HepG2 (cell line): ENCODE data around the gene SRD5A1. TPM values are rescaled to one million over a fixed set of nuclear protein-coding genes. Genes with fewer than 3 reads are reported as not detected.

ENCODE experiments used
- ATAC-seq: fragments of 200-7000 bp; cut with Tn5 transposase; 3 replicates; pipeline ENCODE4 v1.9.1; 2020; ENCODE audit warnings: mild to moderate bottlenecking, moderate library complexity
- BruUV-seq: library from RNA; stranded (reverse); fragments of 400-500 nt; replicated peaks from 2 replicates; lab custom pipeline; 2021; lab: Mats Ljungman, UMichigan
- CTCF ChIA-PET: fragments of 300-600 bp; formaldehyde crosslinking; extraction: SDS; loops from one replicate; lab custom pipeline; 2021; ENCODE audit warnings: low total read pairs, inconsistent platforms, low intra/inter-chr PET ratio; lab: Yijun Ruan, JAX
- POLR2A ChIA-PET: fragments of 350-600 bp; sonication (Branson Sonifier 250); formaldehyde crosslinking; loops from one replicate; lab custom pipeline; 2020; ENCODE audit warnings: antibody characterized with exemption, inconsistent platforms; lab: Yijun Ruan, JAX
- DNase-seq: peaks from one replicate; pipeline ENCODE4 v3.0.0-alpha.2; 2015; ENCODE audit warnings: low spot score
- FAIRE-seq: peaks from 3 replicates; lab custom pipeline; 2011; peaks lifted over from hg19 to GRCh38; lab: Jason Lieb, UNC
- H2AFZ ChIP-seq: one replicate; pipeline ENCODE4 v1.6.1; 2011; ENCODE audit warnings: low read length, inconsistent platforms
- H3K27ac ChIP-seq: fragments of 300-600 bp; 3 replicates; pipeline ENCODE4 v1.8.0; 2011; ENCODE audit warnings: mixed run types, mild to moderate bottlenecking, mixed read lengths, low read length, inconsistent platforms; ENCODE audit not compliant: insufficient read depth; ENCODE audit errors: extremely low read length
- H3K27me3 ChIP-seq, 2 experiments: fragments of 200-600 bp in 1 of 2; 2 replicates in 1 of 2; 3 replicates in 1 of 2; pipeline versions ENCODE4 v1.6.0 to v1.8.0; 2011; ENCODE audit warnings: low read length in 2 of 2, mild to moderate bottlenecking in 2 of 2, moderate library complexity in 2 of 2, inconsistent platforms in 1 of 2; ENCODE audit not compliant: insufficient read depth in 2 of 2, control insufficient read depth in 1 of 2
- H3K36me3 ChIP-seq, 2 experiments: fragments of 200-600 bp in 1 of 2; replicated peaks in 1 of 2; 2 replicates in 1 of 2; 3 replicates in 1 of 2; pipeline versions ENCODE4 v1.5.1 to v1.8.0; 2011; ENCODE audit warnings: low read length in 2 of 2, inconsistent platforms in 1 of 2; ENCODE audit not compliant: insufficient read depth in 2 of 2, control insufficient read depth in 1 of 2
- H3K4me1 ChIP-seq: 2 replicates; pipeline ENCODE4 v1.5.1; 2012; ENCODE audit warnings: low read length, inconsistent platforms; ENCODE audit not compliant: insufficient read depth
- H3K4me2 ChIP-seq: 2 replicates; pipeline ENCODE4 v1.6.0; 2011; ENCODE audit warnings: low read depth, low read length, inconsistent platforms
- H3K4me3 ChIP-seq, 3 experiments: fragments of 200-600 bp in 1 of 3; sonication (generic), shearing (Covaris generic) in 1 of 3; replicated peaks in 1 of 3; 2 replicates each; pipeline ENCODE4 v1.5.1; 2011 to 2016; ENCODE audit warnings: low read length in 3 of 3, inconsistent platforms in 2 of 3, low read depth in 2 of 3, mild to moderate bottlenecking in 2 of 3, control low read depth in 1 of 3, mixed read lengths in 1 of 3; ENCODE audit not compliant: insufficient read depth in 1 of 3
- H3K79me2 ChIP-seq: one replicate; pipeline ENCODE4 v1.6.1; 2011; ENCODE audit warnings: low read length, inconsistent platforms; ENCODE audit not compliant: insufficient read depth
- H3K9ac ChIP-seq: 2 replicates; pipeline ENCODE4 v1.6.0; 2011; ENCODE audit warnings: mild to moderate bottlenecking, low read depth, low read length, inconsistent platforms; ENCODE audit not compliant: insufficient read depth
- H3K9me3 ChIP-seq: 2 replicates; pipeline ENCODE4 v1.5.1; 2012; ENCODE audit warnings: mild to moderate bottlenecking, low read length
- H4K20me1 ChIP-seq: 2 replicates; pipeline ENCODE4 v1.6.0; 2011; ENCODE audit warnings: inconsistent platforms, mild to moderate bottlenecking, low read length, moderate library complexity; ENCODE audit not compliant: insufficient read depth
- CAMTA2 ChIP-seq: sonication (generic); formaldehyde crosslinking; IDR thresholded peaks from 2 replicates; pipeline ENCODE4 v1.4.0; 2020; ENCODE audit warnings: mild to moderate bottlenecking, missing genetic modification reagents, borderline replicate concordance
- CSRNP1 ChIP-seq: sonication (generic); formaldehyde crosslinking; IDR thresholded peaks from 2 replicates; pipeline ENCODE4 v1.8.1; 2023; ENCODE audit warnings: mild to moderate bottlenecking, missing genetic modification reagents
- DNMT1 ChIP-seq: sonication (generic); formaldehyde crosslinking; IDR thresholded peaks from 2 replicates; pipeline ENCODE4 v1.5.1; 2020; ENCODE audit warnings: mild to moderate bottlenecking, missing genetic modification reagents
- EEA1 ChIP-seq: sonication (generic); formaldehyde crosslinking; IDR thresholded peaks from 2 replicates; pipeline ENCODE4 v1.5.1; 2020; ENCODE audit warnings: mild to moderate bottlenecking, missing genetic modification reagents, borderline replicate concordance
- PRMT3 ChIP-seq: sonication (generic); formaldehyde crosslinking; IDR thresholded peaks from 2 replicates; pipeline ENCODE4 v1.8.1; 2022; ENCODE audit warnings: low read depth, mild to moderate bottlenecking, moderate library complexity, missing genetic modification reagents, borderline replicate concordance
- RBFOX2 ChIP-seq: fragments of 200-400 bp; formaldehyde crosslinking; IDR thresholded peaks from 2 replicates; pipeline ENCODE4 v1.6.1; 2017; ENCODE audit warnings: low read depth, mild to moderate bottlenecking, low read length
- TFE3 ChIP-seq: IDR thresholded peaks from 2 replicates; pipeline ENCODE4 v1.6.1; 2016
- ZBTB7B ChIP-seq: sonication (generic); formaldehyde crosslinking; IDR thresholded peaks from 2 replicates; pipeline ENCODE4 v1.4.0; 2020; ENCODE audit warnings: missing genetic modification reagents
- ZFP1 ChIP-seq: IDR thresholded peaks from 2 replicates; pipeline ENCODE4 v1.6.1; 2016
- ZSCAN20 ChIP-seq: sonication (generic); formaldehyde crosslinking; IDR thresholded peaks from 2 replicates; pipeline ENCODE4 v1.4.0; 2020; ENCODE audit warnings: missing genetic modification reagents, mild to moderate bottlenecking, borderline replicate concordance
- WGBS: methylation state at CpG from one replicate; pipeline ENCODE4 v1.1.6; 2017; ENCODE audit warnings: low lambda C conversion rate; 5-methylcytosine and 5-hydroxymethylcytosine counted together
- in situ Hi-C: cut with HindIII; loops from 2 replicates; pipeline ENCODE4 v1.10.0; 2017; ENCODE audit warnings: low pct_unique_long_range_greater_than_20kb; ENCODE audit not compliant: extremely low pct_ligation_motif_present
- intact Hi-C: fragments of 100-400 bp; cut with micrococcal nuclease; formaldehyde crosslinking; loops from one replicate; pipeline ENCODE4 v1.10.0; 2022; ENCODE audit not compliant: unreplicated experiment
- polyA plus RNA-seq, 8 experiments: library from polyadenylated mRNA; depleted of rRNA in 3 of 8; stranded (reverse) in 7 of 8; unstranded in 1 of 8; fragments of >200 nt; fragmentation: Illumina TruSeq in 4 of 8; extraction: Trizol in 4 of 8; gene quantifications; 2 replicates each; pipeline versions ENCODE4 v1.2.1 to v1.2.3, GENCODE V29; 2011 to 2016; ENCODE audit warnings: low read depth in 4 of 8, missing spikeins in 1 of 8, mixed read lengths in 1 of 8; ENCODE audit not compliant: insufficient read depth in 1 of 8
- total RNA-seq, 5 experiments: library from RNA; depleted of rRNA; stranded (reverse); fragments of >200 nt; fragmentation: Illumina TruSeq; extraction: Trizol; gene quantifications; 2 replicates each; pipeline ENCODE4 v1.2.3, GENCODE V29; 2016; ENCODE audit warnings: low read depth in 1 of 5

The SRD5A1 gene
- total and polyA plus RNA-seq, 2 of the 13 experiments (the other 11 are each of a cell fraction or from before 2014, with no cell fraction given) = 6.1 to 9.9 TPM

GRCh38 chr5:6700074-6700684 lies 66.9 kb downstream of the SRD5A1 start:
- TF ChIP-seq CSRNP1 (CRISPR knock-in tag) (no peak), ZFP1 (CRISPR knock-in tag) (no peak), RBFOX2 (no peak), TFE3 (no peak), PRMT3 (no peak), ZBTB7B (CRISPR knock-in tag) (no peak), EEA1 (CRISPR knock-in tag) (no peak), CAMTA2 (CRISPR knock-in tag) (no peak), ZSCAN20 (CRISPR knock-in tag) (no peak), DNMT1 (CRISPR knock-in tag) (no peak)
- FAIRE-seq = no peak
- Histone ChIP-seq H4K20me1 (no peaks in the 10 kb centered on the region), H3K27me3 (peaks cover 0 to 28% of the 10 kb centered on the region in 2 experiments; a peak in 4 of 5 replicates), H3K27ac (no peak overlapping the region), H3K9me3 (no peaks in the 10 kb centered on the region), H3K4me1 (no peaks in the 10 kb centered on the region), H3K4me2 (no peak overlapping the region), H3K4me3 (no peak overlapping the region), H2AFZ (no peak overlapping the region), H3K79me2 (no peaks in the 10 kb centered on the region), H3K9ac (no peak overlapping the region), H3K36me3 (no peaks in the 10 kb centered on the region)
- no peak for DNase-seq
- ATAC-seq = no peak
- intact Hi-C loops (no loop called here), in situ Hi-C loops (no loop called here)
- WGBS = 28% methylated on average over 11 of the region's 11 CpGs
- POLR2A ChIA-PET = no interaction called here
- CTCF ChIA-PET = no interaction called here
- BruUV-seq = no TSS peak
